GM19025 (cell line): ENCODE results near the gene FAM187B.
A peak's percentile ranks its signal among the peaks of the same experiment; 100 is the strongest.

Experiments
- ATAC-seq: cut with Tn5 transposase; IDR thresholded peaks from one replicate; pipeline ENCODE4 v1.9.1; 2021; ENCODE audit warnings: mild to moderate bottlenecking, low read depth, moderate library complexity; ENCODE audit not compliant: unreplicated experiment

Gene FAM187B

DNA sequence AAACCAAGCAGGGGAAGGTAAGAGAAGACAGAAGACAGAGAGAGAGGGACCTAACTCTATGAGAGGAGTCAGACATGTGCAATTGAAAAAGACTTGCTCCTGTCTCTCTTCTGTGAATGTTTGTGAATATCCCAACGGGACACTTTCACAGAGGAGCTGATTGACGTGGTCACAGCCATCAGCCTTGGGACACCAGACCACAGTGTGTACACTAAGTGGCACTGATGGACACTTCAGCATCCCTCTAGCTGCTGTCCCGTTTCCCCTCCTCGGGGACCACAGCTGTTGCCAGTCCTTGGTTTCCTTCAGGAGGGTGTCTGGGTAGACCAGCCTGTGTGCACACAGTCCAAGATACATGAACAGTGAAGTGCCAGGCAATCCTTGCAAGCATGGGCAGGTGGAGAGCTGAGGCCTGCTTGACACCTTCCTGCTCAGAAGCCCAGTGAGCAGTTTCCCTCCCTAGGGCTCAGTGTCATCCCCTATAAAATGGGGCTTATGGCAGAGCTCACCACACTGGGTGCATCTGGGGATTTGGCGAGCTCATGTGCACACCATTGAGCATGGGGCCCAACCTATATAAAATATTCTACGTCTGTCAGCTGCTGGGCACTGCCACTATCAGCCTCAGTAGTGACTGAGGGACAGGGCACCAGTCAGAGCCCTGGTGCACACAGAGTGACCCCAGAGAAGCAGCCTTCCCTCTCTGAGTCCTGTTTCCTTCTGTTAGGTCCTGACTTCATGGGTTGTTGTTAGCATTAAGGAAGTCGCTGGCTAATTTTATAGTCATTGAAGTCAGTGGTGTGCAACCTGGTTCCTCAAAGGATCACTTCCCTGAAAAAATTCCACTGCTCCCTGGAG is 36.0 kb upstream of the FAM187B start:
- ATAC-seq = no peak

DNA sequence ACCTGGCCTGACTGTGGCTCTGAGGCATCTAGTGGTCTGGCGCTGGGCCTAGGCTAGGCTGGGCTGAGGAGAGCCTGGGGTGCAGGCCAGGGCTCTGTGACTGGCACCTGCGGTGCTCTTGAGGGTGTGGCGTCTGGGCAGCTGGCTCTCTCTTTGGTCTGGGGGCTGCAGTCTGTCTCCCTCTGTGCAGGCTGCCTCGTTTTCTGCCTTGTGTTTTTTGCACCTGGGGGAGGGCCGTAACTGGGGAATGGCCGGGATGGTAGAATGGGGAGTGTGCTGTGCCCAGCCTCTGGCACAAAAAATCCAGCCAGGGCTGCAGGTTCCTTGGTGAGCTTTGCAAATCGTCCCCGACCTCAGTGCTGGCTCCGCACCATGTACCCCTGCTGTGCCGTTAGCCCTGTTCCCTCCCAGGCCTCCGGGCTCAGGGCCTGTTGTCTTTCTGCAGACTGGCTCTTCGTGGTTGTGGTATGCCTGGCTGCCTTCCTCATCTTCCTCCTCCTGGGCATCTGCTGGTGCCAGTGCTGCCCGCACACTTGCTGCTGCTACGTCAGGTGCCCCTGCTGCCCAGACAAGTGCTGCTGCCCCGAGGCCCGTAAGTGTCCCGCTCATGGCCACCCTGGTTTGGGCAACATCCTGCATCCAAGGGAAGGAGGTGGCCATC is 33.7 kb upstream of the FAM187B start:
- no peak for ATAC-seq

DNA sequence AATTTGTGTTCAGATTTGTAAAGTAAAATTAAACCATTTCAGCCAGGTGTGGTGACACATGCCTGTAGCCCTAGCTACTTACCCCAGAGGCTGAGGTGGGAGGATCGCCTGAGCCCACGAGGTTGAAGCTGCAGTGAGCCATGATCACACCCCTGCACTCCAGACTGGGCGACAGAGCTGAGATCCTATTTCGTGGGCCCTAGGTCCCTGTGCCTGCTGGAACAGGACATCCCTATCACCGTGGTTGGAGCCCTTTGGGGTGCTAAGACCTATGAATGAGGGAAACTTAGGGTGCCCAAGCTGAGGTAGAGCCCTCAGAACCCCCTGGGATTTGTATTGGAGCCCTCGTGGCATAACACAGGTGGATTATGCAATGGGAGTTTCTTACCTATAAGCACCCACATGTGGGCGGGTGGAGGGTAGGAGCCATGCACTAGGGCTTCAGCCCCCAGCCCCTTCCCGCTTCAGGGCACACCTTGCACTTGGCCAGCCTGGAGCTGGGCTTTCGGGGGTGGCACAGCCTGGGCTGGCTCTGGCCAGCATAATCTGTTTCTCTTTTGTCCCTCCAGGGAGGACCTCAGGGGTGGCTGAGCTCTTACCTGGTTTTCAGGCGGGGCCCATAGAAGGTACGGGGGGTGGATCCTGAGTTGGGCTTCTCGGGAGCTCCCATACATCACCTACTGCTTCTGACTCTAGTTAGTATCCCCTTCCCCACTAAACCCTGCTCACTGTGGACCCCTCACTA is 33.0 kb upstream of the FAM187B start:
- ATAC-seq = no peak

DNA sequence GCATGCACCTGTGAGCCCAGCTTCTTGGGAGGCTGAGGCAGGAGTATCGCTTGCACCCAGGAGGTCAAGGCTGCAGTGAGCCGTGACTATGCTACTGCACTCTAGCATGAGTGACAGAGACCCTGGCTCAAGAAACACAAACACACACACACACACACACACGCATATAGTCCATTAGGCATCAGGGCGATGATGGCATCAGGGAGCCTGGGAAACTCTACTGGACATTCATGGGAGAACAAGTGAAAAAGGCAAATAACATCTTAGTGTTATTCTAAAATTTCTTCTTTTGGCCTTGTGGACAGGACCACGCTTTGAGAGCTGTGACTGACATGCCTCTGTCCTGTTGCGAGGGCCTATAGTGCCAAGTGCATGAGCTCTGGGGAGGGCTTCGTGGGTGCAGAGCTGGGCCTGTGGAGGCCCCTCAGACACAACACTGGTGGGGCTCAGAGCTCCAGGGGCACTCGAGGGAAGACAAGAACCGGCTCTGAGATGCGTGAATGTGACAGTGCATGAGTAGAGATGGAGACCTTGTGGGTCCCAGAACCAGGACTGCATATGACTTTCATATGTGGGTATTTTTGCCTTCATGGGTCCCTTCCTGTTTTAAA is 32.3 kb upstream of the FAM187B start:
- no peak for ATAC-seq

DNA sequence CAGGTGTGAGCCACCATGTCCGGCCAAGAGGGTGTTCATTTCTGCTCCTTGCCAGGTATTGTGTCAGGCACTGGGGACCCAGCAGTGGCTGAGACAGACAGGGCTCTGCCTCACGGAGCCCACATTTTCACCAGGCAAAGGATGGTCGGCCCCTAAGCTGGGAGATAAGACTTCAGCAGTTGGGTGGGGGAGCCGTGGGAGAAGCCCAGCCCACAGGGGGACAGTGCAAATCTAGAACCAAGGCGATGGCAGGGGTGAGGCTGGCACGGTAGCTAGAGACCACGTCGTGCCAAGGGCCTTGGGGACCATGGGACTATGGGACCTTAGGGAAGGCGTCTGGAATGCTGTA is 28.5 kb upstream of the FAM187B start:
- ATAC-seq = no peak

DNA sequence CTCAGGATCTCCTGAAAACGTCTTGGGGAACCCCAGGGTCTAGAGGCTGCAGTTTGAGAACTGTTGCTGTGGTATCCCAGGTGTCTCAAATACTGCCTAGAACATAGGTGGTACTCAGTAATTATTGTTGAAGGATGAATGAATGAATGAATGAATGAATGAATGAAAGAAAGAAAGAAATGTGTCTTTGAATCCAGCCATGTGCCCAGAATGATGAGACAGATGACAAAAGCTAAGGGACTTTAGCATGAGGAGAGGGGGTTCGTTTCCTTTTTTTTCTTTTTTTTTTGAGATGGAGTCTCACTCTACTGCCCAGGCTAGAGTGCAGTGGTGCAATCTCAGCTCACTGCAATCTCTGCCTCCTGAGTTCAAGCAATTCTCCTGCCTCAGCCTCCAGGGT is 28.0 kb upstream of the FAM187B start:
- ATAC-seq = no peak

DNA sequence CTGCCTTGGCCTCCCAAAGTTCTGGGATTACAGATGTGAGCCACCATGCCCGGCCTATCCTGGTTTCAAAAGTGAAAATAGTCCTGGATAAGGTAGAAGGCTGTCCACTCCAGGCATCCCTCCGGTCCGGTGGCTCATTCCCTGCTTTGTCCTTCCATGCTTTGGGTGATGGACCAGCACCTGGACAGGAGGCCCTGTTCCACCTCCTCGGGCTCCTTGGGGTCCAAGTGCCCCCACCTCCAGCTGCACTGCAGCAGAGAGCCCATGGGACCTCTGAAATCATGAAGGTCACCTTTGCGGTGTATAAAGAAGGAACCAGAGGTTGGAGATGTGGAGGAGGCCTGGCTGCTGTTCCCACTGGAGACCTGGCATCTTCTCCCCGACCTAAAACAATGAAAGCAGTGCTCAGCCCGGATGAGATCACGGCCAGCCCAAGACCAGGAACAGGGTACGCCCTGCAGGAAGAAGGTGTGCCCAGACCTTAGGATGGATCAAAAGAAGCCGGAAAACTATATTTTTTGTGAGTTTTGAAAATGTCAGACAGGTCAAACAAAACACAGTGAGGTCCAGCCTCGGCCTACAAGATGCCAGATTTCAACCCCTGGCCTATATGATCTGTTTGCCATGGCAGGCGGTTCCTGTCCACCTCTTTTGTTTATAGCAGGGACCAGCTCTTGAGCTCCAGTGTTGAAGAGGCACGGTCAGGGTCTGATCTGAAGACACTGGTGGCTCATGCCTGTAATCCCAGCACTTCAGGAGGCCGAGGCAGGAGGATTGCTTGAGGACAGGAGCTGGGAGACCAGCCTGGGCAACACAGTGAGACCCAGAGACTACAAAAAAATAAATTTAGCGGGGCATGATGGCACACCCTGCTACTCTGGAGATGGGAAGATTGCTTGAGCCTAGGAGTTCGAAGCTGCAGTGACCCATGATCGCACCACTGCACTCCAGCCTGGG is 26.1 kb upstream of the FAM187B start:
- no peak for ATAC-seq

DNA sequence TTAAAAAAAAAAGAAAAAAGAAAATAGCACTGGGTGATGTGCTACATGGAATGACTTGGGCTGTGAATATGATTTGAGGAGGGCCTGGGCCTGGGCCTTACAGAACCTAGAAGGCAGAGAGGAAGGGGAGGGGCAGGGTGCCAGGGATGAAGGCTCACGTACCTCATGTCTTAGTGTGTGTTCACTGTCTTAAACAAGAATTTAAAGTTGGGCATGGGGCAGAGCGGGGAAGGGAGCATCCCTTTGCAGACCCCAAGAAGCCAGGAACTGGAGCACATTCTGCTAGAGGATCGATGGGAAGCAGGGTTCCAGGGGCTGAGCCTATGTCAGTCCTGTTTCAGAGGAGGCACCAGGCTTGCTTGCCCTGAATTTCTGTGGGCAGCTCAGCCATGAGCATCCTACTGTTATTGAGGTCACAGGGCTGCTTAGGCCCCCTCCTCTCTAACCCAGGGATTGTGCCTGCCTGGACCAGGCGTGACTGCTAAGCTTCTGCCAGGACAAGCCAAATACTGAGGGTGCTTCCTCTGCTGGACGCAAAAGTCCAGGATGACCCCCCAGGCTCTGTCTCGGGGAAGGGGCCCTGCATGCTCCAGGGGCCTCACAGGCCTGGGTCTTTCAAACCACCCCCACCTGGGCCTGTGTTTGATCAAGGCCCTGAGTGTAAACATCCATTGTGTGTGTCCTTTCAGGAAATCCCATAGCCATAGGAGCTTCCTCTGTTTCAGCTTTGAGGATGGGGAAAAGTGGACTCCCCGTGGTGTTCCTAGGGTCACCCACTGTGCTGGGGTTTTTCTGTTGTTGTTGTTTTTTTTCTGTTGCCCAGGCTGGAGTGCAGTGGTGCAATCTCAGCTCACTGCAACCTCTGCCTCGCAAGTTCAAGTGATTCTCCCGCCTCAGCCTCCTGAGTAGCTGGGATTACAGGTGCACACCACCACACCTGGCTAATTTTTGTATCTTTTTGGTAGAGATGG is 25.1 kb upstream of the FAM187B start:
- ATAC-seq = no peak

DNA sequence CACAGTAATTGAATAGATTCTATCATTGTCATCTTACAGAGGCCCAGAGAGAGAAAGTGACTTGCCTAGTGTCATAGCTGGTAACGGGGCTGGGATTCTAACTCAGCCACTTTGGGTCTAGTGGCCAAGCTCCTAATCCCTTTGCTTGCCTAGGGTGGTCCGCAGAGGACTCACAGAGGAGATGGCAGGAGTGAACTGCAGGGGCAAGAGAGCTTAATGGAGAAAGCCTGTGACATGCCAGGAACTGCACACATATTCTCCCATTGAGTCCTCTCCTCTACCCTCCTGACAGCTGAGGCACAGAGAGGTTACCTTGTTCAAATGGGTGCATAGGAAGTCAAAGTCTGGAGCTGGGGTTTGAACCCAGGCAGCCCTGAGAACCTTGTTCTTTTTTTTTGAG is 22.9 kb upstream of the FAM187B start:
- no peak for ATAC-seq

DNA sequence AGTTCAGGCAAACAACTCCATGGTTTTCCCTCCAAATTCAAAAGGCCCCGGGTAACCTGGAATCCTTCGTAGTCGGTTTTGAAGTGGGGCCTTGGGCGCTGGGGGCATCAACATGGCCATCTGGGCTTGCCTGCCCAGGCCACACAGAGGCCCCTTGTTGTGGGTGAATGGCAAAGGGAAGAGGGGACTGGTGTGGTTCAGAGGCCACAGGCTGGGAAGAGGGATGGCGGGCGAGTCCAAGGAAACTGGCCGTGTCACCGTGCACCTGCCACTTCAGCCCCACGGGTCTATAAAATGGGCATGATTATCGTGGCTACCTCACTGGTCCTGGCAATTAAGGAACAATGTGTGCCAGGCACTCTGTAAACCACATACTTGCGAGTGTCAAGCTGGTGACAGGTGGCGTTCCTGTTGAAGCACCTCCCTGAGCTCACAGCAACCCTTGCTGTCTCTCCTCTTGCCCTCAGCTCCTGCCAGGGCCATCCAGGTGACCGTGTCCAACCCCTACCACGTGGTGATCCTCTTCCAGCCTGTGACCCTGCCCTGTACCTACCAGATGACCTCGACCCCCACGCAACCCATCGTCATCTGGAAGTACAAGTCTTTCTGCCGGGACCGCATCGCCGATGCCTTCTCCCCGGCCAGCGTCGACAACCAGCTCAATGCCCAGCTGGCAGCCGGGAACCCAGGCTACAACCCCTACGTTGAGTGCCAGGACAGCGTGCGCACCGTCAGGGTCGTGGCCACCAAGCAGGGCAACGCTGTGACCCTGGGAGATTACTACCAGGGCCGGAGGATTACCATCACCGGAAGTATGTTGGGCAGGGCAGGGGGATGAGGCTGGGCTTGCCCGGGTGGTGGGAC is 21.5 kb upstream of the FAM187B start:
- ATAC-seq = no peak

DNA sequence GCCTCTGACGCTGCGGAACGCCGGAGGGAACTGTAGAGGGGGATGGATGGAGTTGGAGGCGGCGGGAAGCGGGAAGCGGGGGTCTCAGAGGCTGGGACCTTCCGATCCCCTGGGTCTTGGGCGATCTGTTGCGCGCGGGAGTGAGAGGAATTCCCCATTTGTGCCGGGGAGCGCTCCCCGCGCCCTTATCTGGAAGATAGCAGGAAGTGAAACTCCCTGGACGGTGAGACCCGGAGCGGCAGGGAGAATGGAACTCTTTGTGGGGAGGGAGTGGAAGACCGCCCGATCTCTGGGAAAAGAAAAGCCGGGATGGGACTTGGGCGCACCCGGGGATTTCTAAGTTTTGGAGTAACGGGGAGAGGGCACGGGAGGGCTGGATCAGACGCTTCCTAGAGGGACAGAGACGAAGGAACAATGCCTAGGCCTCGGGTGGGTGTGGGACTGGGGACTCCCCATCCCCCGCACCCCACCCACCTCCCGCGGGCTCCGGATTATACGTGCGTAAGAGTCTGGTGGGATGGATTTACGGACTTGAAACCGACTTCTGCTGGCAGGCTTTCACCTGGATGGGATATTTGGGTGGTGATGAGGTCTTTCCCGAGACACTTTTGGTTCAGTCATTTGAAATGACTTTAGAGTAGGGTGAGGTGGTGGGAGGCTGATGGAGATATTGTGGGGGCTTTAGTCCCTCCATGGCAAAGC is 20.8 kb upstream of the FAM187B start:
- ATAC-seq = no peak

DNA sequence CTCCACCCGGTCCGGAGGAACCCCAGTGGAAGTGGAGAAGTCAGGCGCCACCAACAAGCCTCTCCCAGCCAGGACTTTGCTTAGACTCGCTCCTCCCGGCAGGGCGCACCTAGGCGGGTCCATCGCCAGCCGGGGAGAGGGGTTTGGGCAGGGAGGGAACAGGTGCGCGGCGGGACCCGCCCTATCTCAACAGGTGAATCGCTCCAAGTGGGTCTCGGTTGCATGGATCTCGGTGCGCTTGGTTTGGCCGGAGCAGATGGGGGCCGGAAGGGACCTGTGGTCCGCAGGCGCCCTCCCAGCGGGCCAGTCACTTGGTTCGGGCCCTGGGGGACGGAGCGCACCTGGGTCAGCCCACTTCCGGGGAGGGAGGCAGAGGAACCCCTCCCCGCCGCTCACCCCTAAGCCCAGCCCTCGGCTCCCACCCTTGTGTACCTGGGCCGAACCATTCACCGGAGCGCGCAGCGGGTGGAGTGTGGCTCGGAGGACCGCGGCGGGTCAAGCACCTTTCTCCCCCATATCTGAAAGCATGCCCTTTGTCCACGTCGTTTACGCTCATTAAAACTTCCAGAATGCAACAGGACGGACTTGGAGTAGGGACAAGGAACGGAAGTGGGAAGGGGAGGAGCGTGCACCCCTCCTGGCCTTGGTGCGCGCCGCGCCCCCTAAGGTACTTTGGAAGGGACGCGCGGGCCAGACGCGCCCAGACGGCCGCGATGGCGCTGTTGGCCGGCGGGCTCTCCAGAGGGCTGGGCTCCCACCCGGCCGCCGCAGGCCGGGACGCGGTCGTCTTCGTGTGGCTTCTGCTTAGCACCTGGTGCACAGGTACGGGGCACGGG is 20.0 kb upstream of the FAM187B start, which contains the start of gene LSR:
TSS of gene LSR (plus strand) at position 693 of the 836 bp plus-strand sequence. CDS start at position 714, 21 bp downstream.
- peak; percentile 77 for ATAC-seq

DNA sequence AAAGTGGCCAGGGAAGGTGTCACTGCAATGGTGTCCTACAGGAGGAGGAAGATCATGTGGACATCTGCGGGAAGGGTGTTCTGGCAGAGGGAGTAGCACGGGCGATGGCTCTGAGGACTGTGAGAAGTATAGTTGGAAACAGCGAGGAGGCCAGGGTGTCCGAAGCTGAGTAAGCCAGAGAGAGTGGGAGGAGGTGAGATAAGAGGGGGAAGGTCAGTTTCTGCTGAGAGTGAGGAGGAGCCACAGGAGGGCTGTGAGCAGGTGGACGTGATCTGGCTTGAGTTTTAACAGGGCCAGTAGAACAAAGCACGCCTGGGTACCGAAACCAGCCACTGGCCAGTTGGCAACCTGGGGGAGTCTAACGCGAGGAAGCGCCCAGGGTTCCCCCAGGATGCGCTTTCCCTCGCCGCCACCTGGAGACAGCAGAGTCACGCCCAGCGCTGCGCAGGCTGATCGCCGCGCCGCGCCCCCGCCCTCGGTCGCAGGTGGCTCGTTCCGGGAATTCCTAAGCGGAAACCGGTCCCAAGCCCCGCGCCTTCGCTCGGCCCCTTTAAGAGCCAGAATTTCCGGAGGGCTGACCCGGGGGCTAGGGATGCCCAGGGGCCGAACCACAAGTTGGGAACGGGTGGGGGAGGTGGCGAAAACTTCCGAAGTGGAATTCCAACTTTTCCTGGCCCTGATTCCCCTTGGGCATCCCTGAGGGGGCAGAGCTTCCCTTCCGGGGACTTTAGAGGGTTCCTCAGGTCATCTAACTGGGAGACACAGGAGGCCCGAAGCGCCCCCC is 19.2 kb upstream of the FAM187B start:
- ATAC-seq = peak; percentile 41

DNA sequence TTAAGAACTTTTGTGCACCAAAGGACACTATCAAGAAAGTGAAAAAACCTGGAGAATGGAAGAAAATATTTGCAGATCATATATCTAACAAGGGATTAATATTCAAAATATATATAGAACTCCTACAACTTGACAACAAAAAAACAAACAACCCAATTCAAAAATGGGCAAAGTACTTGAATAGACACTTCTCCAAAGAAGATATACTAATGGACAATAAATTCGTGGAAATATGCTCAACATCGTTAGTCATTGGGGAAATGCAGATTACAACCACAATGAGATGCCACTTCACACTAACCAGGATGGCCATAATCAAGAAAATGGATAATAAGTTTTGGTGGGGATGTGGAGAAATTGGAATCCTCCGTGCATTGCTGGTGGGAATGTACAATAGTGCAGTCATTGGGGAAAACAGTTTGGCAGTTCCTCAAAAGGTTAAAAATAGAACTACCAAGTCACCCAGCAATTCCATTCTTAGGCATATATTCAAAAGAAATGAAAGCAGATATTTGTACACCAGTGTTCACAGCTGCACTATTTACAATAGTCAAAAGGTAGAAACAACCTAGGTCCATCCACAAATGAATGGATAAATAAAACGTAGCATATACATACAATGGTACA is 18.0 kb upstream of the FAM187B start:
- no peak for ATAC-seq

DNA sequence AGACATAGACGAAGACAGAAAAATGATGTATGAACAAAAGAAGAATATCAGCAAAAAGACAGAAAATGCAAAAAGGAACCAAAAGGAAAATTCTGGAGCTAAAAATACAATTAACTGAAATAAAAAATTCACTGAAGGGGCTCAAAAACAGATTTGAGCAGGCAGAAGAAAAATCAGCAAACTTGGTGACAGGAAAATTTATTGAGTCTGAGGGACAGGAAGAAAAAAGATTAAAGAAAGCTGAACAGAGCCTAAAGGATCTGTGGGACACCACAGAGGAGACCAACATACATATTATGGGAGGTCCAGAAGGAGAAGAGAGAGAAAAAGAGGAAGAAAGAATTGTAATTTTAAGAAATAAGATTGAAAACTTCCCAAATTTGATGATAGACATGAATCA is 12.9 kb upstream of the FAM187B start:
- no peak for ATAC-seq
